ENCODE results near the gene HAPLN2. TPM values are rescaled to one million over a fixed set of nuclear protein-coding genes. Genes with fewer than 3 reads are reported as not detected.

Gene HAPLN2
- total RNA-seq, 2 donors from 2014 or later, result 0.35 TPM; not detected in 1

DNA sequence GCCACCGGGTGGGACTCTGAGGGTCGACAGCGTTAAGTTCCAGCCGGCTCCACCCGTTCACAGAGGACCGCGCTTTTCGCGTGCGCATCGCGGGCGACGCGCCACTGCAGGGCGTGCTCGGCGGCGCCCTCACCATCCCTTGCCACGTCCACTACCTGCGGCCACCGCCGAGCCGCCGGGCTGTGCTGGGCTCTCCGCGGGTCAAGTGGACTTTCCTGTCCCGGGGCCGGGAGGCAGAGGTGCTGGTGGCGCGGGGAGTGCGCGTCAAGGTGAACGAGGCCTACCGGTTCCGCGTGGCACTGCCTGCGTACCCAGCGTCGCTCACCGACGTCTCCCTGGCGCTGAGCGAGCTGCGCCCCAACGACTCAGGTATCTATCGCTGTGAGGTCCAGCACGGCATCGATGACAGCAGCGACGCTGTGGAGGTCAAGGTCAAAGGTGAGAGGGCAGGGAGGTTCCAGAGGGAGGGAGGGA lies 27.6 kb downstream of the HAPLN2 start:
- Mint-ChIP-seq H3K4me3 (no peak overlapping the region), H3K27ac (no peak overlapping the region), H3K27me3 (peaks cover 89% of the 10 kb centered on the region), H3K4me1 (peaks cover 19% of the 10 kb centered on the region), H3K36me3 (ENCODE audit: low read depth) (peaks cover 12% of the 10 kb centered on the region)
- ATAC-seq, result no peak
- H3K9me3 ChIP-seq (ENCODE audit: control insufficient read depth, low read length, poor library complexity, severe bottlenecking), result no peaks in the 10 kb centered on the region
- no peak for DNase-seq

DNA sequence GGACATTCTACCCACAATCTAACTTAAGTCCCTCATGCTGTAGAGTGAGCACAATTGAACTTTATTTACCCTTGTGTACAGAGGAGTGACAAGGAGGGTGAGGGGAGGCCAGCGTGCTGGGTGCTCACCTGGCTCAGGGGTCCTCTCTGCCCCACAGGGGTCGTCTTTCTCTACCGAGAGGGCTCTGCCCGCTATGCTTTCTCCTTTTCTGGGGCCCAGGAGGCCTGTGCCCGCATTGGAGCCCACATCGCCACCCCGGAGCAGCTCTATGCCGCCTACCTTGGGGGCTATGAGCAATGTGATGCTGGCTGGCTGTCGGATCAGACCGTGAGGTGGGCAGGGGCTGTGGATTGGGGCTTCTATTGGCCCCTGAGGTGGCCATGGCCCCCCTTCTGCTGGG lies 28.1 kb downstream of the HAPLN2 start:
- Mint-ChIP-seq H3K4me1 (peaks cover 20% of the 10 kb centered on the region), H3K27ac (no peak overlapping the region), H3K4me3 (no peak overlapping the region), H3K27me3 (peaks cover 93% of the 10 kb centered on the region), H3K36me3 (ENCODE audit: low read depth) (peaks cover 14% of the 10 kb centered on the region)
- no peaks in the 10 kb centered on the region for H3K9me3 ChIP-seq (ENCODE audit: control insufficient read depth, low read length, poor library complexity, severe bottlenecking)
- DNase-seq (no peak), ATAC-seq (no peak)

DNA sequence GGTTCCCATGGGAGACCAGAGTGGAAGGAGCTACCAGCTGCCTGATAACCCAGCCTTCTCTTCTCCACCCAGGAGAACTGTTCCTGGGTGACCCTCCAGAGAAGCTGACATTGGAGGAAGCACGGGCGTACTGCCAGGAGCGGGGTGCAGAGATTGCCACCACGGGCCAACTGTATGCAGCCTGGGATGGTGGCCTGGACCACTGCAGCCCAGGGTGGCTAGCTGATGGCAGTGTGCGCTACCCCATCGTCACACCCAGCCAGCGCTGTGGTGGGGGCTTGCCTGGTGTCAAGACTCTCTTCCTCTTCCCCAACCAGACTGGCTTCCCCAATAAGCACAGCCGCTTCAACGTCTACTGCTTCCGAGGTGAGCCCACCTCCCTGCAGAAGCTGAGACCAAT lies 29.3 kb downstream of the HAPLN2 start:
- peaks cover 93% of the 10 kb centered on the region for H3K27me3 Mint-ChIP-seq
- H3K4me1 Mint-ChIP-seq, result peaks cover 12% of the 10 kb centered on the region
- no peak overlapping the region for H3K4me3 Mint-ChIP-seq
- DNase-seq (no peak), ATAC-seq (no peak)
- H3K27ac Mint-ChIP-seq, result no peak overlapping the region
- H3K36me3 Mint-ChIP-seq (ENCODE audit: low read depth), result peaks cover 18% of the 10 kb centered on the region
- H3K9me3 ChIP-seq (ENCODE audit: control insufficient read depth, low read length, poor library complexity, severe bottlenecking), result no peaks in the 10 kb centered on the region

DNA sequence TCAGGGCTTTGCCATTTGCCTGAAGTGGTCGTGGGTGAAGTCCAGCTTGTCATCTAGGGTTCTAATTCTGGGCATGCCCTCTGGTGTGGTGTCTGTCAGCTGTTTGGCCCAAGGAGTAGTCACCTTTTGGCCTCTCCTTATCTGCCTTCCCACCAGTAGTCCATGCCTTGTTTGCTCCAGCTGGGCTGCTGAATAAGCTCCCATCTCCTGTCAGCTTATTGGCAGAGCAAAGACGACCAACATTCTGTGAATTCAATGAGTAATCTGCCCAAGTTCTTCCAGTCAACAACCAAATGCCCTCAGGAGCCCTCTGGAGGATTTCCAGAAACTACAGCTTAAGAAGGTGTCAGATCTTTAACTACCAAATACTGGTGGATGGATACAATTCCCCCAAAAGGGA lies 29.7 kb downstream of the HAPLN2 start:
- Mint-ChIP-seq H3K4me1 (peaks cover 8% of the 10 kb centered on the region), H3K27ac (no peak overlapping the region), H3K36me3 (ENCODE audit: low read depth) (peaks cover 19% of the 10 kb centered on the region), H3K27me3 (peaks cover 93% of the 10 kb centered on the region), H3K4me3 (no peak overlapping the region)
- ATAC-seq, result no peak
- H3K9me3 ChIP-seq (ENCODE audit: control insufficient read depth, low read length, poor library complexity, severe bottlenecking), result no peaks in the 10 kb centered on the region
- DNase-seq, result no peak

DNA sequence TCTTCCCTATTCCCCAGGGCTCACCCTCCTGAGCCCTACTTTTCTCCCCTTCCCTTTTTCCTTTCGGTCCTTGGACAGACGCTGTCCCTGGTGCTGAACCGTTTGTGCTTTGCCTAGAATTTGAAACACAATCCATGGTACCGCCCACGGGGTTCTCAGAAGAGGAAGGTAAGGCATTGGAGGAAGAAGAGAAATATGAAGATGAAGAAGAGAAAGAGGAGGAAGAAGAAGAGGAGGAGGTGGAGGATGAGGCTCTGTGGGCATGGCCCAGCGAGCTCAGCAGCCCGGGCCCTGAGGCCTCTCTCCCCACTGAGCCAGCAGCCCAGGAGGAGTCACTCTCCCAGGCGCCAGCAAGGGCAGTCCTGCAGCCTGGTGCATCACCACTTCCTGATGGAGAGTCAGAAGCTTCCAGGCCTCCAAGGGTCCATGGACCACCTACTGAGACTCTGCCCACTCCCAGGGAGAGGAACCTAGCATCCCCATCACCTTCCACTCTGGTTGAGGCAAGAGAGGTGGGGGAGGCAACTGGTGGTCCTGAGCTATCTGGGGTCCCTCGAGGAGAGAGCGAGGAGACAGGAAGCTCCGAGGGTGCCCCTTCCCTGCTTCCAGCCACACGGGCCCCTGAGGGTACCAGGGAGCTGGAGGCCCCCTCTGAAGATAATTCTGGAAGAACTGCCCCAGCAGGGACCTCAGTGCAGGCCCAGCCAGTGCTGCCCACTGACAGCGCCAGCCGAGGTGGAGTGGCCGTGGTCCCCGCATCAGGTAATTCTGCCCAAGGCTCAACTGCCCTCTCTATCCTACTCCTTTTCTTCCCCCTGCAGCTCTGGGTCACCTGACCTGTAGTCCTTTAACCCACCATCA lies 33.1 kb downstream of the HAPLN2 start:
- H3K4me1 Mint-ChIP-seq, result peaks cover 14% of the 10 kb centered on the region
- H3K27me3 Mint-ChIP-seq, result peaks cover 95% of the 10 kb centered on the region
- H3K9me3 ChIP-seq (ENCODE audit: control insufficient read depth, low read length, poor library complexity, severe bottlenecking), result no peaks in the 10 kb centered on the region
- no peak for ATAC-seq
- no peak overlapping the region for H3K4me3 Mint-ChIP-seq
- no peak for DNase-seq
- H3K27ac Mint-ChIP-seq, result no peak overlapping the region
- H3K36me3 Mint-ChIP-seq (ENCODE audit: low read depth), result peaks cover 13% of the 10 kb centered on the region

DNA sequence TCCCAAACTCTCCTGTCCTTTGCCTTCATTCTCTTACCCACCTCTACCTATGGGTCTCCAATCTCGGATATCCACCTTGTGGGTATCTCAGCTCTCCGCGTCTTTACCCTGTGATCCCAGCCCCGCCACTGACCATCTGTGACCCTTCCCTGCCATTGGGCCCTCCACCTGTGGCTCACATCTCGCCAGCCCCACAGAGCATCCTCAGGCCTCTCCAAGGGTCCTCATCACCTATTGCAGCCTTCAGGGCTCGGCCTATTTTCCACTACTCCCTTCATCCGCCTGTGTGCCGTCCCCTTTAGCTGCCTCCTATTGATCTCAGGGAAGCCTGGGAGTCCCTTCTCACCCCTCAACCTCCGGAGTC lies 33.8 kb downstream of the HAPLN2 start:
- no peaks in the 10 kb centered on the region for H3K9me3 ChIP-seq (ENCODE audit: control insufficient read depth, low read length, poor library complexity, severe bottlenecking)
- ATAC-seq, result no peak
- no peak overlapping the region for H3K27ac Mint-ChIP-seq
- DNase-seq, result no peak
- H3K27me3 Mint-ChIP-seq, result peaks cover 92% of the 10 kb centered on the region
- H3K4me1 Mint-ChIP-seq, result peaks cover 21% of the 10 kb centered on the region
- no peak overlapping the region for H3K4me3 Mint-ChIP-seq
- H3K36me3 Mint-ChIP-seq (ENCODE audit: low read depth), result peaks cover 13% of the 10 kb centered on the region

DNA sequence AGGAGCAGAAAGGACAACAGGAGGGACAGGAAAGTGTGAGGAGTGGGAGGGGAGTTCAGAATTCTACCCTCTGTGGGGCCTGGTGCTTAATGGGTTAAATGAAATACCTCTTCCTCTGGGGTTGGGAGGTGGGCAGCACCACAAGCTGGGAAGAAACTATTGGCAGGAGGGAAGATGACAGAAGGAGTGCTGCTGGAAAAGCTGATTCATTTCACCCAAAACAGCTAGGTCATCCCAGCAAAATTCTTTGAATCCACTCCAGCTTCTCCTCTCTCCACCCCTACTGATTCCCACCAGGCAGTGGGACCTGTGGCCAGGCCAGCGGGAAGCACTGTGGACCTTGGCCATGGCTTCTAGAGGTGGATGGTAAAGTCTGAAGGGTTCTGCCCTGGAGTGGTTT lies 35.5 kb downstream of the HAPLN2 start:
- ATAC-seq (no peak), DNase-seq (no peak)
- Mint-ChIP-seq H3K36me3 (ENCODE audit: low read depth) (peaks cover 13% of the 10 kb centered on the region), H3K27me3 (peaks cover 81% of the 10 kb centered on the region), H3K4me3 (peak overlapping the region; percentile 33), H3K4me1 (peaks cover 25% of the 10 kb centered on the region), H3K27ac (no peak overlapping the region)
- no peaks in the 10 kb centered on the region for H3K9me3 ChIP-seq (ENCODE audit: control insufficient read depth, low read length, poor library complexity, severe bottlenecking)

DNA sequence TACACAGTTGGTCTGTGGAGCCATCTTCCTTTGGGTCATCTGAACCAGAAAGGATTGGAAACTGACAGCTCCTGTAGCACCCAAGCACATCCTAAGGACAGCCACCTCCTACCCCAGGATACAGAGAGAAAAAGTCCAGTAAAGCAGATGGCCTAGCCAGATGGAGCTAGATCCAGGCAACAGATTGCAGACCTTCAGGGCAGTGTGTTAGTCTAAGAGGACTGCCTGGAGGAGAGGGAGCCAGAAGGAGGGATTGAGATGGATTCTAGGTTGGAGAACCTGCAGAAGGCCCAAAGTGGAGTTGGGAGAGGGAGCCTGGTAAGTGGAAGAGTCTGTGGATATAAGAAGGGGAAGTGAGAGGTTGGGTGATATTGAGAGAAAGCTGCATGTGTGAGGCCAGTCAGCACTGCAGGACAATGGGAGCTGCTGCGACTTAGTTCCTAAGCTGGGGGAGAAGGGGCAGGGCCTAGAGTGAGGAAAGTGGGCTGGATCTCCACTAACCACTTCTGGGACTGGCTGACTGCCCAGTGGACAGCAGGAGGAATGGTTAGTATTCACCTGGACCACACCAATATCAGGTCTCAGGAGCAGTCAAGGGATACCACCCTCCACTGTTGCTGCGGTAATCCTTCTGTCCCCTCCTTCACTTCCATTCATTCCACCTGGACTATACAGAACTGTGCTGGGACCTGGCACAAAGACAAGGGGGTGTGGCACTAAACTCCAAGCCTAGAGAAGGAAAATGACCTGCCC lies 36.1 kb downstream of the HAPLN2 start:
- no peak for ATAC-seq
- Mint-ChIP-seq H3K36me3 (ENCODE audit: low read depth) (peaks cover 13% of the 10 kb centered on the region), H3K4me3 (peak overlapping the region; percentile 25), H3K27ac (no peak overlapping the region), H3K4me1 (peaks cover 31% of the 10 kb centered on the region), H3K27me3 (peaks cover 77% of the 10 kb centered on the region)
- no peak for DNase-seq
- no peaks in the 10 kb centered on the region for H3K9me3 ChIP-seq (ENCODE audit: control insufficient read depth, low read length, poor library complexity, severe bottlenecking)

DNA sequence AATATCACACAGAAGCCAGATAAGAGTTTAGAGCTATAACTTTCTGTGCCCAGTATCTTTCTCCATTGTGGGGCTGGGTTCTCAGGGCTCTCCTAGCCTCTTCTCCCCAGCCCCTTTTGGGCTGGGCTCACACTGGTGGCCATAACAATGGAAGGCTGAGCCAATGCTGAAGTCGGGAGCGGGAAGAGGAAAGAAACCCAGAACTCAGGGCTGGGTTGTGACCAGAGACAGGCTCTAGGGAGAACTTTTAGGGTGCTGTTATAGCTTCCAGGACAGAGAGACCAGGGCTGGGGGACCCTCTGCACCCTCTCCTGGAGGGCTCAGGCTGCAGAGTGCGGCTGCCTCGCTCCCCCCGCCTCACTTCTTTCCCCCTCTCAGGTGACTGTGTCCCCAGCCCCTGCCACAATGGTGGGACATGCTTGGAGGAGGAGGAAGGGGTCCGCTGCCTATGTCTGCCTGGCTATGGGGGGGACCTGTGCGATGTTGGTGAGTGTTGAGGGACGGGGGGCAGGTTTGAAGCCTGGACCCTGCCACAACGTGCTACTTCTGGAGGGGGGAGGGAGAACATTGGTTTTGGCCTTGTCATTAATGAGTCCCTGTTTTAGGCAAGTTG lies 36.8 kb downstream of the HAPLN2 start:
- no peak overlapping the region for H3K27ac Mint-ChIP-seq

DNA sequence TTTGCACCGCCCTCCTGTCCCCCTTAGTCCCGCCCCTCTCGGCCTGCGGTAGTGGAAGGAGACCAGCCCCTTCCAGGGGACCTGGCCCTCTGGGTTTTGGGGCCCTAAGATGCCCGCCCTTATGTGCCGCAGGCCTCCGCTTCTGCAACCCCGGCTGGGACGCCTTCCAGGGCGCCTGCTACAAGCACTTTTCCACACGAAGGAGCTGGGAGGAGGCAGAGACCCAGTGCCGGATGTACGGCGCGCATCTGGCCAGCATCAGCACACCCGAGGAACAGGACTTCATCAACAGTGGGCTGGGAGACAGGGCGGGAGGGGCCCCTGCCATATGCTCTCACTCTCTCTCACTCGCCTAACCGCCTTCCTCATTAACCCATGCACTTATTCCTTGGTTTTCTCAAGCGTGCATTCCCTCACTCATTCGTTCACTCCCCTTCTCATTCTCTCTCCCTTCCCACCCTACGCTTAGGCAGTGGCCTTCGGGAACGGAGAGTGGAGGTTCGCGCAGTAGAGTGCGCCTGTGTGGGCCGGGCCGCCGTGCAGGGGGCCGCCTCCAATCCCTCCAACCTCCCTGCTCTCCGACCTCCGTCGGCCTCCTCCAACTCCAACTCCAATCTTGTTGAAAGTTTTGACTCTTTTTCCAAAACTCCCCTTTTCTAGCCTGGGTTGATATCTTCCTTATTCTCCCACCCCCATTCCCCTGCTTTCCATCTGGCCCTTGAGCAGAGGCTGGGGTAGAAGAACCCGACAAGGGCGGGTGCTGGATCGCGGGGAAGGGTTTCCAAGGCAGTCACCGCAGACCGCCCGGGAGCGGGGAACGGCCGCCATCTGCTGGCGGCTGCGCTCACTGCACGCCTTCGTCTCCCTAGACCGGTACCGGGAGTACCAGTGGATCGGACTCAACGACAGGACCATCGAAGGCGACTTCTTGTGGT lies 37.9 kb downstream of the HAPLN2 start:
- Mint-ChIP-seq H3K27me3 (peaks cover 62% of the 10 kb centered on the region), H3K27ac (no peak overlapping the region), H3K36me3 (ENCODE audit: low read depth) (peaks cover 12% of the 10 kb centered on the region), H3K4me3 (peak overlapping the region; percentile 85), H3K4me1 (peaks cover 41% of the 10 kb centered on the region)
- DNase-seq (peak; percentile 67 to 73 (median 72)), ATAC-seq (peak; percentile 59)
- H3K9me3 ChIP-seq (ENCODE audit: control insufficient read depth, low read length, poor library complexity, severe bottlenecking), result no peaks in the 10 kb centered on the region

More for the DNA sequence above, 36.8 kb downstream of the HAPLN2 start:
- ATAC-seq (no peak), DNase-seq (no peak)
- Mint-ChIP-seq H3K27me3 (peaks cover 70% of the 10 kb centered on the region), H3K4me3 (peak overlapping the region; percentile 25), H3K36me3 (ENCODE audit: low read depth) (peaks cover 13% of the 10 kb centered on the region), H3K4me1 (peaks cover 37% of the 10 kb centered on the region)
- no peaks in the 10 kb centered on the region for H3K9me3 ChIP-seq (ENCODE audit: control insufficient read depth, low read length, poor library complexity, severe bottlenecking)

DNA sequence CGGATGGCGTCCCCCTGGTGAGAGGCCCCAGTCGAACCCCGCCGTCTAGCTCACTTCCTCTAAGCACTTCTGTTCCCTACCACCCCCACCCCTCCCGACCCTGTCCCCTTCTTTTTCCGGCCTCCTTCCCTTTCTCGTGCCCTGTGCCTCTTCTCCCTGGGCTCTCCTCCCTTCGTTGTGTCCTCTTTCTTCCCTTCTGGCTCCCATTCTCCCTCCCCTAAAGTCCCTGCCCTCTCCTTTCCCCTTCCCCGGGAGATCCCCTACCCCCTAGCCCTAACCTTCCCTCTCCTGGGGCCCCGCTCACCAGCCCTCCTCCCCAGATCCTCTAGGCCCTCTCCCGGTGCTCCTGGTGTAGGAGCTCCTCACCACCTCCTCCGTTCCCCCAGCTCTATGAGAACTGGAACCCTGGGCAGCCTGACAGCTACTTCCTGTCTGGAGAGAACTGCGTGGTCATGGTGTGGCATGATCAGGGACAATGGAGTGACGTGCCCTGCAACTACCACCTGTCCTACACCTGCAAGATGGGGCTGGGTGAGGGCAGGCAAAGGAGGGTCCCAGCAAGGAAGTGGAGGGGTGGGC lies 38.6 kb downstream of the HAPLN2 start:
- DNase-seq (no peak), ATAC-seq (no peak)
- Mint-ChIP-seq H3K36me3 (ENCODE audit: low read depth) (peaks cover 9% of the 10 kb centered on the region), H3K4me3 (peak overlapping the region; percentile 85), H3K4me1 (peaks cover 42% of the 10 kb centered on the region), H3K27ac (no peak overlapping the region), H3K27me3 (peaks cover 54% of the 10 kb centered on the region)
- H3K9me3 ChIP-seq (ENCODE audit: control insufficient read depth, low read length, poor library complexity, severe bottlenecking), result no peaks in the 10 kb centered on the region

DNA sequence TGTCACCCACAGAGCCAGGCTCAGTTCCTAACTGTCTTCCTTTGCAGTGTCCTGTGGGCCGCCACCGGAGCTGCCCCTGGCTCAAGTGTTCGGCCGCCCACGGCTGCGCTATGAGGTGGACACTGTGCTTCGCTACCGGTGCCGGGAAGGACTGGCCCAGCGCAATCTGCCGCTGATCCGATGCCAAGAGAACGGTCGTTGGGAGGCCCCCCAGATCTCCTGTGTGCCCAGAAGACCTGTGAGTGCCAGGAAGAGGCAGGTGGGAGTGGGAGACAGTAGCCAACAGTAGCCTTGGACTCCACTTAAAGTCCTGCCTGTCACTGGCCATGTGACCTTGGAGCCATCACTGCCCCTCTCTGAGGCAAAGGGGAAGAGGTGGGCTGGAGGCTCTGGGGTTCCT lies 39.3 kb downstream of the HAPLN2 start:
- Mint-ChIP-seq H3K27me3 (peaks cover 47% of the 10 kb centered on the region), H3K4me3 (peak overlapping the region; percentile 85), H3K36me3 (ENCODE audit: low read depth) (peaks cover 7% of the 10 kb centered on the region), H3K27ac (no peak overlapping the region), H3K4me1 (peaks cover 42% of the 10 kb centered on the region)
- H3K9me3 ChIP-seq (ENCODE audit: control insufficient read depth, low read length, poor library complexity, severe bottlenecking), result no peaks in the 10 kb centered on the region
- ATAC-seq (no peak), DNase-seq (no peak)
